SU-DHL-6 (cell line): ENCODE results near the gene CHD2.

Source experiments
- CTCF ChIP-seq: fragments of 200-600 bp; sonication (generic); IDR thresholded peaks from one replicate; pipeline ENCODE4 v1.5.1; 2017; ENCODE audit warnings: antibody characterized with exemption, mild to moderate bottlenecking, low read length, moderate library complexity; ENCODE audit not compliant: insufficient read depth, poor library complexity, severe bottlenecking
- EZH2phosphoT487 ChIP-seq: fragments of 200-600 bp; sonication (generic), shearing (Covaris generic); conservative IDR thresholded peaks from 2 replicates; pipeline ENCODE4 v1.6.1; 2018; ENCODE audit warnings: mild to moderate bottlenecking, antibody characterized with exemption, low read length, moderate library complexity, mixed read lengths

- TF ChIP-seq CTCF: no peak
- TF ChIP-seq EZH2phosphoT487: no peak
Observed at GRCh38 chr15:92937901-92938300, 37.8 kb downstream of the CHD2 start.
